GM12878 (cell line): ENCODE measurements around the gene RAB44. TPM values are rescaled to one million over a fixed set of nuclear protein-coding genes. Genes with fewer than 3 reads are reported as not detected.

Experiments
- ATAC-seq: fragments of 200-7000 bp; cut with Tn5 transposase; 3 replicates; pipeline ENCODE4 v1.9.1; 2020; ENCODE audit warnings: mild to moderate bottlenecking, moderate library complexity
- BruUV-seq: library from RNA; stranded (reverse); fragments of 400-500 nt; replicated peaks from 2 replicates; lab custom pipeline; 2021; lab: Mats Ljungman, UMichigan
- CTCF ChIA-PET: fragments of 300-600 bp; sonication (Branson Sonifier 250); formaldehyde crosslinking; extraction: SDS; loops from one replicate; lab custom pipeline; 2021; ENCODE audit warnings: inconsistent platforms; lab: Yijun Ruan, JAX
- POLR2A ChIA-PET: fragments of 350-600 bp; formaldehyde crosslinking; extraction: SDS; loops from one replicate; lab custom pipeline; 2021; ENCODE audit warnings: inconsistent platforms; lab: Charles Lee
- RAD21 ChIA-PET: fragments of 300-600 bp; sonication (Branson Sonifier 250); formaldehyde crosslinking; loops from one replicate; lab custom pipeline; 2023; ENCODE audit warnings: antibody characterized with exemption; ENCODE audit not compliant: unreplicated experiment; lab: Charles Lee
- SMC1A ChIA-PET: fragments of 300-600 bp; sonication (Branson Sonifier 250); formaldehyde crosslinking; loops from one replicate; lab custom pipeline; 2023; ENCODE audit not compliant: unreplicated experiment, uncharacterized antibody; lab: Charles Lee
- DNase-seq: peaks from one replicate; pipeline ENCODE4 v3.0.0-alpha.2; 2011; ENCODE audit warnings: low read depth, low spot score
- FAIRE-seq: peaks from 3 replicates; lab custom pipeline; 2011; peaks lifted over from hg19 to GRCh38; lab: Jason Lieb, UNC
- H2AFZ ChIP-seq: 2 replicates; pipeline ENCODE4 v1.6.0; 2011; ENCODE audit warnings: low read depth, low read length, control low read depth; ENCODE audit not compliant: control insufficient read depth
- H3K27ac ChIP-seq: 2 replicates; pipeline ENCODE4 v1.5.1; 2011; ENCODE audit warnings: control low read depth; ENCODE audit not compliant: control insufficient read depth, insufficient read depth
- H3K27me3 ChIP-seq, 2 experiments: replicated peaks in 1 of 2; 2 replicates each; pipeline versions ENCODE4 v1.6.0 to v1.6.1; 2011; ENCODE audit warnings: low read length in 1 of 2; ENCODE audit not compliant: control insufficient read depth in 2 of 2, insufficient read depth in 2 of 2
- H3K36me3 ChIP-seq, 2 experiments: 2 replicates each; pipeline ENCODE4 v1.5.1; 2011; ENCODE audit warnings: low read length in 1 of 2; ENCODE audit not compliant: control insufficient read depth in 2 of 2, insufficient read depth in 2 of 2
- H3K4me1 ChIP-seq: 2 replicates; pipeline ENCODE4 v1.6.1; 2011; ENCODE audit warnings: mild to moderate bottlenecking, low read length, moderate library complexity, mixed read lengths; ENCODE audit not compliant: control insufficient read depth, insufficient read depth
- H3K4me2 ChIP-seq: 2 replicates; pipeline ENCODE4 v1.6.0; 2011; ENCODE audit warnings: control low read depth; ENCODE audit not compliant: control insufficient read depth, insufficient read depth
- H3K4me3 ChIP-seq: fragments of 200-600 bp; sonication (generic); 2 replicates; pipeline ENCODE4 v1.5.1; 2016
- H3K79me2 ChIP-seq: 2 replicates; pipeline ENCODE4 v1.6.0; 2011; ENCODE audit warnings: low read length; ENCODE audit not compliant: control insufficient read depth, insufficient read depth
- H3K9ac ChIP-seq: 2 replicates; pipeline ENCODE4 v1.8.0; 2011; ENCODE audit warnings: low read length, control low read depth, mixed read lengths; ENCODE audit not compliant: control insufficient read depth, insufficient read depth
- H3K9me3 ChIP-seq: replicated peaks from 3 replicates; pipeline ENCODE4 v1.5.1; 2011; ENCODE audit warnings: mild to moderate bottlenecking, low read length; ENCODE audit not compliant: control insufficient read depth, insufficient read depth
- H4K20me1 ChIP-seq: 2 replicates; pipeline ENCODE4 v1.6.0; 2011; ENCODE audit not compliant: control insufficient read depth, insufficient read depth
- ATF3 ChIP-seq: IDR thresholded peaks from 2 replicates; pipeline ENCODE4 v1.6.1; 2011; ENCODE audit warnings: low read depth, mild to moderate bottlenecking, low read length, moderate library complexity, borderline replicate concordance; ENCODE audit errors: extremely low read depth
- BMI1 ChIP-seq: fragments of 450-650 bp; IDR thresholded peaks from 2 replicates; pipeline ENCODE4 v1.6.1; 2016; ENCODE audit warnings: mild to moderate bottlenecking, moderate library complexity, borderline replicate concordance
- CBX3 ChIP-seq: fragments of 200-600 bp; sonication (generic); IDR thresholded peaks from 2 replicates; pipeline ENCODE4 v1.6.1; 2016; ENCODE audit warnings: low read depth, borderline replicate concordance
- IRF4 ChIP-seq: IDR thresholded peaks from 2 replicates; pipeline ENCODE4 v1.6.1; 2011; ENCODE audit warnings: low read depth, low read length
- MEF2B ChIP-seq: fragments of 450-650 bp; IDR thresholded peaks from 2 replicates; pipeline ENCODE4 v1.6.1; 2018; ENCODE audit warnings: mild to moderate bottlenecking, moderate library complexity; ENCODE audit not compliant: partially characterized antibody, poor library complexity, severe bottlenecking
- ZBTB40 ChIP-seq: fragments of 450-650 bp; IDR thresholded peaks from 2 replicates; pipeline ENCODE4 v1.6.1; 2016; ENCODE audit warnings: mild to moderate bottlenecking, moderate library complexity, borderline replicate concordance
- WGBS: methylation state at CpG from one replicate; pipeline ENCODE4 v1.1.6; 2016; ENCODE audit warnings: low lambda C conversion rate; ENCODE audit not compliant: insufficient replicate concordance, insufficient coverage; ENCODE audit errors: missing lambda C conversion rate; 5-methylcytosine and 5-hydroxymethylcytosine counted together
- in situ Hi-C: fragments of 300-500 bp; cut with MboI; formaldehyde crosslinking; loops from 9 replicates; pipeline ENCODE4 v1.14.3; 2018; ENCODE audit warnings: mixed read lengths
- intact Hi-C: fragments of 100-400 bp; cut with micrococcal nuclease; formaldehyde crosslinking; loops from one replicate; pipeline ENCODE4 v1.14.2; 2022; ENCODE audit not compliant: unreplicated experiment
- polyA plus RNA-seq, 11 experiments: library from polyadenylated mRNA; depleted of rRNA in 4 of 11; unstranded in 6 of 11; stranded (reverse) in 5 of 11; fragments of >200 nt; fragmentation: Nextera tagmentation in 4 of 11; fragmentation: Illumina TruSeq in 1 of 11; extraction: Ambion mirVana in 4 of 11; extraction: Trizol in 1 of 11; gene quantifications; 1 replicate in 1 of 11; 2 replicates in 10 of 11; pipeline versions ENCODE4 v1.2.1 to v1.2.3, GENCODE V29; 2011 to 2016; ENCODE audit warnings: inconsistent platforms in 2 of 11, missing spikeins in 2 of 11, low read depth in 1 of 11
- total RNA-seq, 4 experiments: library from RNA; depleted of rRNA in 3 of 4; stranded (reverse); fragments of >200 nt in 3 of 4; fragmentation: Illumina TruSeq in 1 of 4; extraction: Trizol in 1 of 4; gene quantifications; 2 replicates each; pipeline versions ENCODE4 v1.2.1 to v1.2.3, GENCODE V29; 2013 to 2021

The RAB44 gene
- total and polyA plus RNA-seq, 10 of the 15 experiments (the other 5 are each of a cell fraction or from before 2014, with no cell fraction given) = 0.01 to 0.08 (median 0.05) TPM; not detected in 2

DNA sequence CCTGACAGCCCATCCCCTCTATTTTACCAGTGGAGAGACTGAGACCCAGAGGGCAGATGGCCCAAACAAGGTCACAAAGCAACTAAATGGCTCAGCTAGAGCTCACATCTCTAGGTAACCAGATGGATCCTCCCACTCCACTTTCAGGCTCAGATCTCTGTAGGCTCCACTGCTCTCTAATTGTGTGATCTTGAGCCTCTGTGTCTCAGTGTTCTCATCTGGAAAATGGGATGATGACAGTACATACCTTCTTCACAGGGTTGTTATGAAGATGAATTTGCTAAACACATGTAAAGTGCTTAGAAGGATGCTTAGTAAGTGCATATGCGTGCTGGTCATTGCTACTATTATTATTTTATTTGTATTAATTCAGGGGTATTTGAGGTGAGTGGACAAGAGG, 40.5 kb downstream of the RAB44 start:
- no peak overlapping the region for H3K4me3 ChIP-seq
- ATAC-seq (no peak), FAIRE-seq (no peak), DNase-seq (no peak)
- no peak overlapping the region for H3K27ac ChIP-seq
- no peaks in the 10 kb centered on the region for H3K79me2 ChIP-seq
- H3K9me3 ChIP-seq = no peaks in the 10 kb centered on the region
- no peaks in the 10 kb centered on the region; the same call in 1 of the 2 replicates for H3K4me1 ChIP-seq
- no TSS peak for BruUV-seq
- no peak overlapping the region for H3K4me2 ChIP-seq
- H4K20me1 ChIP-seq = no peaks in the 10 kb centered on the region
- no peaks in the 10 kb centered on the region for H3K36me3 ChIP-seq
- 96% methylated on average over 1 of the region's 1 CpG for WGBS
- H3K9ac ChIP-seq = no peak overlapping the region
- TF ChIP-seq BMI1 = no peak
- TF ChIP-seq IRF4 = no peak
- no peak for TF ChIP-seq ZBTB40
- TF ChIP-seq MEF2B = no peak
- TF ChIP-seq ATF3 = no peak
- TF ChIP-seq CBX3 = no peak
- no peaks in the 10 kb centered on the region for H3K27me3 ChIP-seq
- intact Hi-C loops (no loop called here), in situ Hi-C loops (no loop called here)
- ChIA-PET POLR2A (interaction anchor here (1.2 kb wide), 1 partner anchor 15 kb away, joined by 3 read pairs; no protein-coding TSS in a partner anchor), RAD21 (no interaction called here), SMC1A (interaction anchor here (0.6 kb wide), 1 partner anchor 265 kb away, joined by 3 read pairs; no protein-coding TSS in a partner anchor), CTCF (no interaction called here)
- no peak overlapping the region for H2AFZ ChIP-seq
